IMR-90 (cell line): ENCODE results near the gene ARNT2. TPM values are rescaled to one million over a fixed set of nuclear protein-coding genes. Genes with fewer than 3 reads are reported as not detected.

Experiments
- ATAC-seq: fragments of 200-7000 bp; cut with Tn5 transposase; 2 replicates; pipeline ENCODE4 v1.9.1; 2020; ENCODE audit warnings: low read depth, mild to moderate bottlenecking, moderate library complexity
- BruUV-seq: library from RNA; stranded (reverse); fragments of 400-500 nt; replicated peaks from 2 replicates; lab custom pipeline; 2021; lab: Mats Ljungman, UMichigan
- CTCF ChIA-PET: fragments of 300-600 bp; formaldehyde crosslinking; extraction: SDS; loops from one replicate; lab custom pipeline; 2021; ENCODE audit warnings: antibody characterized with exemption; lab: Yijun Ruan, JAX
- POLR2A ChIA-PET: fragments of 300-600 bp; sonication (Branson Sonifier 250); formaldehyde crosslinking; loops from one replicate; lab custom pipeline; 2022; ENCODE audit warnings: antibody characterized with exemption; ENCODE audit not compliant: unreplicated experiment; lab: Charles Lee
- DNase-seq: peaks from one replicate; pipeline ENCODE4 v3.0.0; 2013
- H2AFZ ChIP-seq: replicated peaks from 2 replicates; pipeline ENCODE3; 2013; ENCODE audit warnings: low read length, mild to moderate bottlenecking; ENCODE audit not compliant: poor library complexity
- H2AK5ac ChIP-seq: 2 replicates; pipeline ENCODE4 v1.6.1; 2013; ENCODE audit warnings: low read depth, low read length, inconsistent platforms
- H2AK9ac ChIP-seq: replicated peaks from 2 replicates; pipeline ENCODE3; 2013; ENCODE audit warnings: mild to moderate bottlenecking, low read depth, low read length, moderate library complexity; ENCODE audit not compliant: poor library complexity
- H2BK120ac ChIP-seq: 2 replicates; pipeline ENCODE4 v1.6.1; 2013; ENCODE audit warnings: low read depth, low read length, inconsistent platforms
- H2BK15ac ChIP-seq: 3 replicates; pipeline ENCODE4 v1.6.1; 2013; ENCODE audit warnings: low read depth, low read length, inconsistent platforms
- H2BK20ac ChIP-seq: 2 replicates; pipeline ENCODE4 v1.6.1; 2013; ENCODE audit warnings: low read depth, mild to moderate bottlenecking, inconsistent platforms, low read length, moderate library complexity
- H2BK5ac ChIP-seq: 2 replicates; pipeline ENCODE4 v1.6.1; 2013; ENCODE audit warnings: mild to moderate bottlenecking, low read depth, low read length, inconsistent platforms; ENCODE audit not compliant: poor library complexity, severe bottlenecking
- H3K14ac ChIP-seq: replicated peaks from 2 replicates; pipeline ENCODE4 v1.6.1; 2013; ENCODE audit warnings: low read depth, low read length, inconsistent platforms
- H3K18ac ChIP-seq: 2 replicates; pipeline ENCODE4 v1.6.1; 2013; ENCODE audit warnings: low read depth, low read length, control low read depth
- H3K23ac ChIP-seq: 2 replicates; pipeline ENCODE4 v1.6.1; 2013; ENCODE audit warnings: low read depth, low read length, inconsistent platforms
- H3K27ac ChIP-seq: 2 replicates; pipeline ENCODE4 v1.5.1; 2013; ENCODE audit warnings: mild to moderate bottlenecking, control low read depth, low read length; ENCODE audit not compliant: insufficient read depth
- H3K27me3 ChIP-seq: 2 replicates; pipeline ENCODE4 v1.6.1; 2013; ENCODE audit warnings: low read length; ENCODE audit not compliant: control insufficient read depth, insufficient read depth
- H3K36me3 ChIP-seq: 2 replicates; pipeline ENCODE4 v1.6.1; 2013; ENCODE audit warnings: low read length, mixed read lengths; ENCODE audit not compliant: control insufficient read depth, insufficient read depth
- H3K4ac ChIP-seq: 2 replicates; pipeline ENCODE4 v1.6.1; 2013; ENCODE audit warnings: low read depth, low read length, inconsistent platforms
- H3K4me1 ChIP-seq: 2 replicates; pipeline ENCODE4 v1.6.1; 2013; ENCODE audit warnings: low read length, mixed read lengths; ENCODE audit not compliant: control insufficient read depth, insufficient read depth
- H3K4me2 ChIP-seq: 2 replicates; pipeline ENCODE4 v1.6.1; 2013; ENCODE audit warnings: low read depth, mild to moderate bottlenecking, control low read depth, low read length, moderate library complexity
- H3K4me3 ChIP-seq: 2 replicates; pipeline ENCODE4 v1.5.1; 2013; ENCODE audit warnings: low read depth, mild to moderate bottlenecking, control low read depth, low read length, moderate library complexity; ENCODE audit not compliant: insufficient read depth
- H3K56ac ChIP-seq: 2 replicates; pipeline ENCODE4 v1.6.1; 2013; ENCODE audit warnings: low read length, inconsistent platforms; ENCODE audit not compliant: insufficient read depth; ENCODE audit errors: extremely low read depth
- H3K79me1 ChIP-seq, 2 experiments: 2 replicates each; pipeline ENCODE4 v1.6.1; 2013; ENCODE audit warnings: low read length in 2 of 2, inconsistent platforms in 1 of 2, low read depth in 1 of 2
- H3K9ac ChIP-seq: 2 replicates; pipeline ENCODE4 v1.6.1; 2013; ENCODE audit warnings: low read depth, low read length, control low read depth
- H3K9me1 ChIP-seq: 2 replicates; pipeline ENCODE4 v1.6.1; 2013; ENCODE audit warnings: low read length, inconsistent platforms; ENCODE audit not compliant: insufficient read depth
- H3K9me3 ChIP-seq: 2 replicates; pipeline ENCODE4 v1.6.1; 2013; ENCODE audit warnings: low read length; ENCODE audit not compliant: control insufficient read depth, insufficient read depth
- H4K20me1 ChIP-seq: 2 replicates; pipeline ENCODE4 v1.6.1; 2013; ENCODE audit warnings: low read length, inconsistent platforms; ENCODE audit not compliant: insufficient read depth
- H4K5ac ChIP-seq: 2 replicates; pipeline ENCODE4 v1.6.1; 2013; ENCODE audit warnings: mild to moderate bottlenecking, low read depth, low read length, control low read depth
- H4K8ac ChIP-seq, 2 experiments: 2 replicates each; pipeline ENCODE4 v1.6.1; 2013; ENCODE audit warnings: low read depth in 2 of 2, low read length in 2 of 2, control low read depth in 1 of 2, inconsistent platforms in 1 of 2
- H4K91ac ChIP-seq: 2 replicates; pipeline ENCODE4 v1.6.1; 2013; ENCODE audit warnings: low read depth, low read length, inconsistent platforms; ENCODE audit not compliant: insufficient read depth
- BHLHE40 ChIP-seq: fragments of 150-350 bp; IDR thresholded peaks from 2 replicates; pipeline ENCODE4 v1.6.1; 2016; ENCODE audit warnings: mild to moderate bottlenecking, low read depth, low read length
- CEBPB ChIP-seq: IDR thresholded peaks from 2 replicates; pipeline ENCODE4 v1.6.1; 2012; ENCODE audit warnings: low read depth, low read length, improper control_type of control experiment
- CHD1 ChIP-seq: IDR thresholded peaks from 2 replicates; pipeline ENCODE4 v1.6.1; 2012; ENCODE audit warnings: low read depth, low read length, improper control_type of control experiment
- FOS ChIP-seq: fragments of 150-350 bp; IDR thresholded peaks from 2 replicates; pipeline ENCODE4 v1.6.1; 2016; ENCODE audit warnings: low read depth, low read length
- MAFK ChIP-seq: IDR thresholded peaks from 2 replicates; pipeline ENCODE4 v1.6.1; 2012; ENCODE audit warnings: low read depth, low read length, improper control_type of control experiment
- MAZ ChIP-seq: IDR thresholded peaks from 2 replicates; pipeline ENCODE4 v1.6.1; 2012; ENCODE audit warnings: low read depth, mild to moderate bottlenecking, low read length, improper control_type of control experiment, moderate library complexity, borderline replicate concordance
- MXI1 ChIP-seq: IDR thresholded peaks from 2 replicates; pipeline ENCODE4 v1.6.1; 2012; ENCODE audit warnings: low read depth, mild to moderate bottlenecking, low read length, moderate library complexity, borderline replicate concordance
- NFE2L2 ChIP-seq: fragments of 150-350 bp; IDR thresholded peaks from 2 replicates; pipeline ENCODE4 v1.6.1; 2016; ENCODE audit warnings: low read depth, mild to moderate bottlenecking, low read length
- POLR2A ChIP-seq: IDR thresholded peaks from 2 replicates; pipeline ENCODE4 v1.6.1; 2012; ENCODE audit warnings: mild to moderate bottlenecking, low read depth, low read length
- RCOR1 ChIP-seq: IDR thresholded peaks from 2 replicates; pipeline ENCODE4 v1.6.1; 2012; ENCODE audit warnings: mild to moderate bottlenecking, low read length, improper control_type of control experiment; ENCODE audit not compliant: insufficient replicate concordance
- SMC3 ChIP-seq: fragments of 150-350 bp; IDR thresholded peaks from 2 replicates; pipeline ENCODE4 v1.6.1; 2016; ENCODE audit warnings: low read depth, mild to moderate bottlenecking, antibody characterized with exemption, low read length, moderate library complexity
- WGBS, 2 experiments: methylation state at CpG; one replicate each; pipeline versions ENCODE4 v1.1.5 to v1.1.7; 2013; ENCODE audit warnings: missing lambda C conversion rate in 2 of 2; ENCODE audit not compliant: insufficient read length in 1 of 2; ENCODE audit errors: extremely low coverage in 2 of 2; 5-methylcytosine and 5-hydroxymethylcytosine counted together
- dilution Hi-C: fragments of 300-500 bp; cut with HindIII; formaldehyde crosslinking; loops from one replicate; pipeline ENCODE4 v1.14.3; 2018; ENCODE audit warnings: low sequenced_read_pairs; ENCODE audit not compliant: unreplicated experiment
- in situ Hi-C: fragments of 300-500 bp; cut with MboI; formaldehyde crosslinking; loops from 3 replicates; pipeline ENCODE4 v1.14.3; 2019; ENCODE audit warnings: low sequenced_read_pairs, inconsistent platforms, mixed read lengths
- intact Hi-C: fragments of 100-400 bp; cut with micrococcal nuclease; formaldehyde crosslinking; loops from 2 replicates; pipeline ENCODE4 v1.10.0; 2022
- polyA plus RNA-seq, 3 experiments: library from polyadenylated mRNA; depleted of rRNA; stranded (reverse); fragments of >200 nt; gene quantifications; 2 replicates each; pipeline ENCODE4 v1.2.3, GENCODE V29; 2012; ENCODE audit warnings: low replicate concordance in 1 of 3
- total RNA-seq: library from RNA; depleted of rRNA; stranded (reverse); fragments of >200 nt; gene quantifications from 2 replicates; pipeline ENCODE4 v1.2.3, GENCODE V29; 2012
- TF ChIP-seq, protein P1 (sequence below): fragments of 150-350 bp; IDR thresholded peaks from 2 replicates; pipeline ENCODE4 v1.6.1; 2017; ENCODE audit warnings: mild to moderate bottlenecking, antibody characterized with exemption, low read length, low read depth
- TF ChIP-seq, protein P2 (sequence below): conservative IDR thresholded peaks from 2 replicates; pipeline ENCODE4 v1.5.1; 2012; ENCODE audit warnings: mild to moderate bottlenecking, low read depth, low read length, improper control_type of control experiment
- TF ChIP-seq, protein P3 (sequence below): fragments of 150-350 bp; IDR thresholded peaks from 2 replicates; pipeline ENCODE4 v1.6.1; 2016; ENCODE audit warnings: low read depth, mild to moderate bottlenecking, low read length, moderate library complexity, borderline replicate concordance

ARNT2 gene
- total and polyA plus RNA-seq, 2 of the 4 experiments (the other 2 are of a cell fraction) = 18.2 to 19.0 TPM

DNA sequence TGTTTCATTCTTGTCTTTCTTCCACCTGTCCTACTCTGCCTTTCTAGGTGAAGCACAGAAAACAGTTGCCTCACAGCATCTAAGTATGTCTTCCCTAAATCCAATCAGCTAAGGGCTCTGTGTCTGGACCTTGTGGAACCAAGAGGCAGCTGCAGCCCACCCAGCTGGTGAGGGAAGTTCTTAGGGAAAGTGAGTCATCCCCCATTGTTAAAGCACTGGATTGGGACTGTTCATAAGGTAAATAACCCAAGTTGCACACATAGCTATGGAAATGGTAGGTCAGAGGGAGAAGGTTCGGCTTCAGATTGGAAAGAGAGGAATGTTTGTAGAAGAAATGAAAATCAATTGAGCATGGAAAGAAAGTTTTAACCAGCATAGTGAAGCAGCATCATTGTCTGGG is 18.0 kb upstream of the ARNT2 start:
- intact Hi-C loops = no loop called here
- H2BK20ac ChIP-seq = no peak overlapping the region
- H2AK5ac ChIP-seq = no peak overlapping the region
- no peaks in the 10 kb centered on the region for H3K36me3 ChIP-seq
- no peaks in the 10 kb centered on the region for H3K9me1 ChIP-seq
- no peak overlapping the region for H3K27ac ChIP-seq
- H3K79me1 ChIP-seq = no peaks in the 10 kb centered on the region
- no CpG with 5 or more reads among the region's 1 CpG for WGBS, 2 experiments
- H2BK15ac ChIP-seq = no peak overlapping the region
- H2AFZ ChIP-seq = no peak overlapping the region
- no peak overlapping the region for H2BK5ac ChIP-seq
- H3K9ac ChIP-seq = no peak overlapping the region
- H3K4me2 ChIP-seq = no peak overlapping the region
- no peak overlapping the region for H3K56ac ChIP-seq
- H4K5ac ChIP-seq = no peak overlapping the region
- ATAC-seq (no peak), DNase-seq (no peak)
- no peak overlapping the region for H3K14ac ChIP-seq
- H3K23ac ChIP-seq = no peak overlapping the region
- no peak overlapping the region for H3K18ac ChIP-seq
- H4K8ac ChIP-seq = no peak overlapping the region
- no peak overlapping the region for H2BK120ac ChIP-seq
- BruUV-seq = no TSS peak
- in situ Hi-C loops = no loop called here
- CTCF ChIA-PET = interaction anchor here (0.6 kb wide), 1 partner anchor 19 kb away, joined by 3 read pairs; no protein-coding TSS in a partner anchor
- H3K4me3 ChIP-seq = no peak overlapping the region
- no peaks in the 10 kb centered on the region for H4K20me1 ChIP-seq
- TF ChIP-seq MAZ = no peak
- no peak for TF ChIP-seq CHD1
- no peak for TF ChIP-seq SMC3
- TF ChIP-seq, protein P1, sequence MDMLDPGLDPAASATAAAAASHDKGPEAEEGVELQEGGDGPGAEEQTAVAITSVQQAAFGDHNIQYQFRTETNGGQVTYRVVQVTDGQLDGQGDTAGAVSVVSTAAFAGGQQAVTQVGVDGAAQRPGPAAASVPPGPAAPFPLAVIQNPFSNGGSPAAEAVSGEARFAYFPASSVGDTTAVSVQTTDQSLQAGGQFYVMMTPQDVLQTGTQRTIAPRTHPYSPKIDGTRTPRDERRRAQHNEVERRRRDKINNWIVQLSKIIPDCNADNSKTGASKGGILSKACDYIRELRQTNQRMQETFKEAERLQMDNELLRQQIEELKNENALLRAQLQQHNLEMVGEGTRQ = no peak
- TF ChIP-seq, protein P2, sequence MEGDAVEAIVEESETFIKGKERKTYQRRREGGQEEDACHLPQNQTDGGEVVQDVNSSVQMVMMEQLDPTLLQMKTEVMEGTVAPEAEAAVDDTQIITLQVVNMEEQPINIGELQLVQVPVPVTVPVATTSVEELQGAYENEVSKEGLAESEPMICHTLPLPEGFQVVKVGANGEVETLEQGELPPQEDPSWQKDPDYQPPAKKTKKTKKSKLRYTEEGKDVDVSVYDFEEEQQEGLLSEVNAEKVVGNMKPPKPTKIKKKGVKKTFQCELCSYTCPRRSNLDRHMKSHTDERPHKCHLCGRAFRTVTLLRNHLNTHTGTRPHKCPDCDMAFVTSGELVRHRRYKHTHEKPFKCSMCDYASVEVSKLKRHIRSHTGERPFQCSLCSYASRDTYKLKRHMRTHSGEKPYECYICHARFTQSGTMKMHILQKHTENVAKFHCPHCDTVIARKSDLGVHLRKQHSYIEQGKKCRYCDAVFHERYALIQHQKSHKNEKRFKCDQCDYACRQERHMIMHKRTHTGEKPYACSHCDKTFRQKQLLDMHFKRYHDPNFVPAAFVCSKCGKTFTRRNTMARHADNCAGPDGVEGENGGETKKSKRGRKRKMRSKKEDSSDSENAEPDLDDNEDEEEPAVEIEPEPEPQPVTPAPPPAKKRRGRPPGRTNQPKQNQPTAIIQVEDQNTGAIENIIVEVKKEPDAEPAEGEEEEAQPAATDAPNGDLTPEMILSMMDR = no peak
- no peak for TF ChIP-seq RCOR1
- no peak for TF ChIP-seq NFE2L2
- TF ChIP-seq MAFK = no peak
- no peak for TF ChIP-seq POLR2A
- no peak for TF ChIP-seq BHLHE40
- TF ChIP-seq CEBPB = no peak
- TF ChIP-seq, protein P3, sequence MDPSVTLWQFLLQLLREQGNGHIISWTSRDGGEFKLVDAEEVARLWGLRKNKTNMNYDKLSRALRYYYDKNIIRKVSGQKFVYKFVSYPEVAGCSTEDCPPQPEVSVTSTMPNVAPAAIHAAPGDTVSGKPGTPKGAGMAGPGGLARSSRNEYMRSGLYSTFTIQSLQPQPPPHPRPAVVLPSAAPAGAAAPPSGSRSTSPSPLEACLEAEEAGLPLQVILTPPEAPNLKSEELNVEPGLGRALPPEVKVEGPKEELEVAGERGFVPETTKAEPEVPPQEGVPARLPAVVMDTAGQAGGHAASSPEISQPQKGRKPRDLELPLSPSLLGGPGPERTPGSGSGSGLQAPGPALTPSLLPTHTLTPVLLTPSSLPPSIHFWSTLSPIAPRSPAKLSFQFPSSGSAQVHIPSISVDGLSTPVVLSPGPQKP = no peak
- no peak for TF ChIP-seq FOS
- TF ChIP-seq MXI1 = no peak
- no peaks in the 10 kb centered on the region for H3K9me3 ChIP-seq
- no peaks in the 10 kb centered on the region for H3K4me1 ChIP-seq
- H4K91ac ChIP-seq = no peak overlapping the region
- no peak overlapping the region for H2AK9ac ChIP-seq
- POLR2A ChIA-PET = no interaction called here
- dilution Hi-C loops = no loop called here
- H3K4ac ChIP-seq = no peak overlapping the region
- peaks cover 13% of the 10 kb centered on the region for H3K27me3 ChIP-seq
